Activated gamma-delta T cell (primary cell): ENCODE measurements around the gene PPM1H.
"Not testable (repeated sequence)": the region's sequence is repeated elsewhere in the genome, so short reads cannot be mapped to it uniquely, and the experiment has no call there.

Source experiments
- DNase-seq: peaks from one replicate; lab custom pipeline; 2025; lab: John Stamatoyannopoulos, UW

The PPM1H gene

GRCh38 chr12:62769076-62769619 lies 165.8 kb downstream of the PPM1H start:
- no peak for DNase-seq

DNA sequence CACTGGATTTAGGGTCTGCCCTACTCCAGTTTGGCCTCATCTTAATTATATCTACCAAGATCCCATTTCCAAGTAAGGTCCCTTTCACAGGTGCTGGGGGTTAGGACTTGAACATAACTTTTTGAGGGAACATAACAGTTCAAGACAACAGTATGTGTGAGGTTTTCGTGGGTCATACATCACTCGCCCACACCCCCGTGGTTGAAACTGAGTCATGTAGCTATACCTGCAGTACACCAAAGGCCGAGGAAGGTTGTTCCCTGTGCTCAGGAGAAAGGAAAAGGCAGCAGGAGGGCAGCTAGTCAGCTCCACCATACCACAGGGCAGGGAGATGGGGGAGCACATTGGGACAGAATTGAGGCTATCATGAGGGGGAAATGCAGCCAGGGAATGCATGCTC lies 167.0 kb downstream of the PPM1H start:
- DNase-seq, result no peak

GRCh38 chr12:62767496-62767895 lies 167.5 kb downstream of the PPM1H start:
- DNase-seq, result no peak

DNA sequence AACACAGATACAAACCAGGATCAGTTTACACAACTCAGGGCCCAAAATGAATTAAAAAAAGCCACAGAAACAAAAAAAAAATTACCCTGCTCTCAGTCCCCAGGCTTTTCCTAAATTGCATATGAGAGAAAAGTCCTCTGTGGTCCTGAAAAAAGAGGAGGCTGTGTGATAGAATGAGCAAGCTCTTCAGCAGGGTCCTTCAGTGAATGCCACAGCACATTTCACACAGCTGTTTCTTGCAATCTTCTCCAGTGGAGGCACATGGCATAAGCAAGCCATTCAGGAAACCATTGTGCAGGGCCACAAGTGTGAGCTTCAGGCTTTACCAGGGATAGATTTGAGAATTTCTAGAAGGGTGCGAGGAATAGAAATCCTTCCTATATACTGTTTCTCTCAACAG lies 168.5 kb downstream of the PPM1H start:
- no peak for DNase-seq

- no peak for DNase-seq
Observed at GRCh38 chr12:62763861-62764645, 170.9 kb downstream of the PPM1H start.

DNA sequence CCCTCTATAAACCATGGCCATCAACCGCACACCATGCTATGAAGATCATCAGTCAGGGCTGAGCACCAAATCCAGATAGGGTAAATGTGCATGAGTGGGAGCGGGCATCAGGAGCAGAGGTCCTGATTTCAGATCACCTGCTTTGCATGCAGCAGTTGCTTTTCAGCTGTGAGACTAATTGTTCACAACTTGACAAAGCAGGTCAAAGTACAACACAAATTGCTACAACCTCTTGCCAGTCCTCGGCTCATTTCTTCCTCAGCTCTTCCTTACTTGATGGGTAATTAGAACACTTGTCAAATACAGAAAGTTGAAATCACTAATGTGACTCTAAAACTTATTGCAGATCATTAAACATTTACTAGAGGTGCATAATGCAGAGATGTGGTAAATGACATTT lies 171.6 kb downstream of the PPM1H start:
- DNase-seq, result no peak

DNA sequence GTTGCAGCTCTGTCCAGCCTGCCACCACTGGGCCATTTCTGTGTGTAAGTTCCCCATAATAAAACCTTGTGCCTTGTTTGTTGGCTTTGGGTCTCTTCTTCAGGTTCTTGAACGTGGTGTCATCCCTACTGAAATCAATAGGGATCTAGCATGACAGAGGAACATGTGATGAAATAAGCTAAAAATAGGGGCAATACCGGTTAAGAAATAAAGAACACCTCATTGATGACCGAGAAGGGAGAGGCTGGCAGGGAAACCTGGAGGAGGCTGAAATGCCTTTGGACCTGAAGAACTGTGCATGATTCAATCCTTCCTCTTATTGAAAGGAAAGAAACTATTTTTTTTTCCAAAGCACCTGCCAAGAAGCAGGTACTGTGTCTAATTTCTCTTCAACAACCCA lies 172.3 kb downstream of the PPM1H start:
- DNase-seq, result no peak

DNA sequence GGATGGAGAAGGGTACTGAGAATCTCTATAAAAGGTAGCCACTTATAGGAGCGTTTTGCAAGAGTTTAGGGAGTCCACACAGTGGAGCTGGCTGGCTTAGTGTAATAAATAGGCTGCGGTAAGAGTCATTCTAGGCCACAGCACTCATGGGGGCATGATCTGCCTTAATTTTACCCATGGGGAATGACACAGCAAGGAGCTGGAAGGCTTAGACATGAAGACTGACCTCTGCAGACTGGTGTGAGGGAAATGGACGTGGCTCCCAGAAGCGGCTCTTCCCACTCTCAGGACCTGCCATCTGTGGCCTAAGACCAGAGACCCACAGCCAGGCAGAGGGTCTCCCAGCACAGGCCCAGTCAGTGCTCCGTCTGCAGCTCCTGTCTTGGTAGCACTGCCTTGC lies 173.3 kb downstream of the PPM1H start:
- no peak for DNase-seq

DNA sequence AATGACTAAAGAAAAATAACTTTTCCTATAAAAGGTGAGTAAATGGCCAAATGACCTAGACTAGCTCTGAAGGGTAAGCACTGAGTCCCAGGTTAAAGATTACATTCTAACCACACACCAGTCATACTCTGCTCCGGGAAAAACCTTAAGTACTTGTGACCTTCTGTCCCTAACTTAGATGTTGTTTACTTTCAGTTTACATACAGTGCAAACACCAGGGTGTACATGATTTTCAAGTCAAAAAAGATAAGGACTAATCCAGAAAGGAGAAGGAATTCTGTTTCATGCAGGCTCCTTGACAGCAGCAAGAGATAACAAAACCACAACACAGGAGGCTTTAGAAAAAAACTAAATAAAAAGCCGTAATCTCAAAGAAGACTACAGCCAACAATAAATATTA lies 174.2 kb downstream of the PPM1H start:
- DNase-seq, result no peak

GRCh38 chr12:62760341-62760740 lies 174.6 kb downstream of the PPM1H start:
- not testable (repeated sequence) for DNase-seq

DNA sequence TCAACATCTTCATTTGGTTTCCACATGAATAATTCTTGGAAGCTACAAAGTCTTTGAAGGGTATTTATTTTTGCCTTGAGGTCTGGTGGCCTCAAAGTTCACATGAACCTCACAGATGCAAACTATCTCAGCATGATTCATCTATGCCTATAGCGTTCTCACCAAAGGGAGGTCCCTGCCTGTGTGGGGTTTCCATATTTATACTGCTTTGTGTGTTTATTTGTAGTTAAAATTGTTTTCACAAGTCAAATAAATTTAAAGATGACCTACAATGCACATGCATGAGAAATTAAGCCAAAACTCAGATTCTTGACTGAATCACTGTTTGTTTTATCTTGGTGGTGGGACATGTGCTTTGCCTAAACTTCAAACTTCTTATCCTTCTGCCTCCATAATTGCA lies 176.7 kb downstream of the PPM1H start:
- DNase-seq, result no peak

GRCh38 chr12:62757048-62757447 lies 177.9 kb downstream of the PPM1H start:
- no peak for DNase-seq

DNA sequence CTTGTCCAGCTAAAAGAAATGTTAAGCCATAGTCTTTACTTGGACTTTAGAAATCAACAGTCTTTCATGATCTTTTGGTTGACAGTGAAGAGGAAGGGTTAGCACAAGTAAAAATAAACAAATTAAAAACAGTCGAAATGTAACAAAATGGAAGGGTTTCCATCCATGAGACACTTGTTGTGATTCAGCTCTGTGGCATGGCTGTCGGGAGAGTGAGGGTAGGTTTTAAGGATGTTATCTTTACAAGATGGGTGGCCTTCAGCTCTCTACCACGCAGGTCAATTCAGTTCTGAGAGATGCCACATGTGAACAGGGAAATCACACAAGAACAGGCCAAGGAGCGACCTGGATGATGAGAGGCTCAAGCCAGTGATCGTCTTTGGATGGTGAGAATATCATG lies 180.2 kb downstream of the PPM1H start:
- no peak for DNase-seq

DNA sequence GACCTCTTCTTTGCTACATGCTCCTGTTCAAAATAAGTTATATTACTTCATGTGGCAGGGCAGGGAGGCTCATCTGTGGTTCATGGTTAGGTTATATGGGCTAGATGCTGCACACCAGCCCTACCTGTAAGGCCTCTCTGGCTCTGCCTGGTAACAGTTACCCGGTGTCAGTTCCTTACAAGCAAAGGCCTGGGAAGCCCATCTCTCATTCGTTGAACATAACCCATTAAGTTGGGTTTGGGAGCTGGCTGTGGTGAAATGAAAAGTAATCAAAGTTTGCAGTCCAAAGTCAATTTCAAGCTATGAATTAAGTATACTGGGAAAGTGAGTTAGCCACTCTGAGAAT lies 183.2 kb downstream of the PPM1H start:
- no peak for DNase-seq

DNA sequence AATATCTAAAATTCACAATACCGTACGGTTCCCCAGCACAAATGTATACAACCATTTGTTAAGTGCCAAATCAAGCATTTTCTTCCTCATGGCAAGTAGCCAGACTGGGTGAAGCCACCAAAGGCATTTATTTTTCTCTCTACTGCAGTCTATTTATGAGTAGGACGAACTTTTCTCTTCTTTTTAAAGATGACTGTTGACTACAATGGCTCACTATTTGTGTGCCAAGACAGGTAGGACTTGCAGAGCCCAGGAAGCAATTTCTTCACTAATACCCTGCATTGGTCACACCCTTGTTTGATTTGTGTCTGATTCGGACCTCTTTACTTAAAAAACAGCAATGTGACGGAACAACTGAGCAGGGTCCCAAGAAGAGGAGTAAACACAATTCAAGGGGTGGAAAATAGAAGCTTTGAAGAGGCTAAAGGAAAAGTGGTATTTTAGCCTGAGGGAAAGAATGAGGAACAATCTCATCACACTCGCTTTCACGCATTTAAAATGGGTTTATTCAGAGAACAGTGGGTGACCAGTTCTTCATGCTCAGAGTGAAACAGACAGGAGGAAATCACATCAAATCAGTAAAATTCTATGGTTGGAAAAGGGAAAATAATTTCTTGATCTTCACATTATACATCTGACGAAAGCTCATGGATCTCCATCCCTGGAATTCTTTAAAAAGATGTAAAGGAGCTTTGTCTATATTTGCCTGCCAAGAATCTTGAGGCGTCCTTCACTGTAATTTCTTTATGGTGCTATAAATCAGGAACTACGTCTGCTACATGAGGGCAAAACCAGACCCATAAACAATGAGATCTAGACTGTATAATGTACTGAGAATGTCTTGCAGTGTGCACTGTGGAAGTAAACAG lies 183.8 kb downstream of the PPM1H start:
- no peak for DNase-seq

GRCh38 chr12:62749586-62749985 lies 185.4 kb downstream of the PPM1H start:
- DNase-seq, result no peak

- DNase-seq, result no peak
Observed at GRCh38 chr12:62748941-62749468, 185.9 kb downstream of the PPM1H start.

DNA sequence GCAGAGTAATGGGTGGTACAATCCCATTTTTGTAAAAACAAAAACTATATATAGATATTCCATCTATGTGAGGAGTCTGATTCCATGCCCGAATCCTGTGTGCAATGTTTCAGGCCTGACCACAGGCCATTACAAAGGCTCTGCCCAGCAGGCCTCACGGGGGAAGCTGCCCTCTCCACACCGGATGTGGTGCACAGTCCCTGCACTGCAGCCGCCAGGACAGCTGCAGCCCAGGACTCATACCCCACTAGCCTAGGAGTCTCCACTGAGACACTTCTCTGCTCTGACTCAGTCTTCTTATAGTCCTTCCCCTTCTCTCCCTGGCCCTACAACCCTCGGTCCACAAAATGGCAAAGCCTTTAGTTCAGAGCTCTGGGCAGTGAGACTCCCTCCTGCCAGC lies 190.4 kb downstream of the PPM1H start:
- no peak for DNase-seq

DNA sequence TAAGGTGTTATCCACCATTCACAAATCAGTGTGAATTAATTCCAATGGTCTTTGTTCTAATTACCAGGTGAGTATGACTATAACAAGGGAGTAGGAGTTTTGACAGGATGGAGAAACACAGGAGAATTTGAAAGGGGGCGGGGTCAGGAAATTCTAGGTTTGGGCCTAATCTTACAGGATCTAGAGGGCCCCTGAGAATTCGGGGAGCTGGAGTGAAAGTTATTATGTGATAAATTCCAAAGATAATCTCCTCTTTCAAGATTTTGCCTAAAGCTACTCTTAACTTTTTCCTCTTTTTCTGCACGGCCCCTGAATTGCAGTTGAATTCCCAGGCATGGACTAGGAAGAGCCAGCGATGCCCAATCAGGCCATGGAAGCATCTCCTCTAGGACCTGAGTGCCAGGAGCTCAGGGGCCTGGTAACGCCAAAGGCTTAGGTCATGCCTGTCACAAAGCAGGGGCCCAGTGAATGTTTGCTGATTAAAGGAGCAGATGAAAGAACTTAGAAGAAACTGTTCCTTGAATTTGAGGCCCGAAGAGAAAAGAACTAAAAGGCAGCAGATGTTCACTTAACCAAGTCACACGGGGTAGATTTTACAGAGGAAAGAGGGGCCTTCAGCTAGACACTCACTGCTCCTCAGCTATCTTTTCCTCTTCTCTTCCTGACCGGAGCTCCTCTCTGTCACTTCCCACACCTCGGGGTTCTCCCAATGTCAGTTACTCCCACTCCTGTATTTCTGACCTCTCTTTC lies 195.5 kb downstream of the PPM1H start:
- DNase-seq, result no peak

DNA sequence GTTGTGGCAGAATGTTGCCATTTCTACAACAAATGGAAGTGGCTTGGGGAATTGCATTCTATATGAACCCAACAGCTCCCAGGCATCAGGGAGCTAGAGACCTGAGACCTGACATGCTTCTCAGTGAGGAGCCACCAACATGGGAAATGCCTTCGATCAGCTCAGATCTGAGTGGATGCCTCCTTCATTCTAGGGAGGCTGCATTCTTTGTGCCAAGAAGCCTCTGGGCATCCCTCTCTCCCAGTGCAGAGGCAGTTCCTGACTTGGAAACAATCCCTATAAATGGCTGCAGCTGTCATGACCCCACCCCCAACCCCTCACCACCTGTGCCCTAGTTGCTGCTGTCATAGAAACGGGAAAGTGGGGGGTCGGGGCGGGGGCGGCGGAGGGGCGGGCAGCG lies 196.3 kb downstream of the PPM1H start:
- no peak for DNase-seq

- no peak for DNase-seq
Observed at GRCh38 chr12:62738105-62738504, 196.8 kb downstream of the PPM1H start.

DNA sequence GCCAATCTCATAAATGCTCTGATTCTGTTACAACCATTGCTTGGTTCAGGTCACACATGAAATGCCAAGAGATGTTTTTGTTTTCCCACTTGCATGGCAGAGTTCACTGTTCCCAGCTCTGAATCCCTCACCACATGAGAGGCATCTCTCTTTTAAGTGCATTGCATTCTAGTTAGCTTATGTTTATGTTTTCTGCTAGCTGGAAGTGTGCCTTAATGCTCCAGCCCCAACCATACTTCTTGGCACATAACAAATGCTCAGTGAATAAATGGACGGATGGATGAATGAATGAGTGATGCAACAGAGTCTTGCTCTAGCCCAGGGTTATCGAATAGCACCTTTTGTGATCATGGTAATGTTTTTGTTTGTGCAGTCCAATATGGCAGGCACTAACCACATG lies 197.3 kb downstream of the PPM1H start:
- DNase-seq, result no peak
